ENCODE data around the gene CPZ. TPM values are rescaled to one million over a fixed set of nuclear protein-coding genes. Genes with fewer than 3 reads are reported as not detected.

The CPZ gene
- not detected in 2 replicates for total RNA-seq

DNA sequence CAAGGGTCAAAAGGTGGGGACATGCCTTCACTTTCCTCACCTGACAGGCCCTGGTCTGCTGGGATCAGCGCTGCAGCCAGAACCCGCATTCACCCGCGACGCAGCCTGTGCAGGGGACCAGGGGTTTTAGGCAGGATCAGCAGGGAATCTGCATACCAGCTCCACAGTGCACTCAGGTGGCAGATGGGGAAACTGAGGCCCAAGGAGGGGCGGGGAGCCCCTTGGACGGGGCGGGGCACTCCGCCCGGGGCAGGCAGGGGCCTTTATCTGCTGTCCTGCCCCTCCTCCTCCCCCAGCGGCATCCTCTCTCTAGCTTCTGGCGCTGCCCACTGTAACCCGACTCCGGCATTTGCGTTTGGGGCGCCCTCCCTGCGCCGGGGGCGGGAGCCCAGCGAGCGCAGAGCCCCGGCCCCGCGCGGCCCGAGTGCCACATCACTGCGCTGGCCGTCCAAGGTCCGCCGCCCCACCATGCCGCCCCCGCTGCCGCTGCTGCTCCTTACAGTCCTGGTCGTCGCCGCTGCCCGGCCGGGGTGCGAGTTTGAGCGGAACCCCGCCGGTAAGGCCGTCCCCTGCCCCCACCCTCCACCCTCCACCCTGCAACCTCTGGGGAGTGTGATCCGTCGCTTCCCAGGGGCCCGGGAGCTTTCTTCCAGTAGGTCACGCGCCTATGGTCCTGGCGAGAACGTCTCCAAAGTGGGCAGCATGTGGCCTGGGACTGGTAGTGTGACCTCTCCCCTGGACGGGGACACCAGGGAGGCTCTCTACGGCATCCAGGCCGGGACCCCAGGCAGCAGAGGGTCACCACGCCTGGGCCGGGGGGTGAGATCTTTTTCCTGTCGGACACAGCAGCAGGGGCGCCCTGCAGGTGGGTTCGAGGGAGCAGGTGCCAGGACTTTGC lies at the start of gene CPZ:
CPZ (plus strand) TSS at position 400 of the 898 bp plus-strand sequence; CDS start at position 469, 69 bp downstream.
- H3K9me3 Mint-ChIP-seq = no peaks in the 10 kb centered on the region
- H3K4me1 Mint-ChIP-seq (ENCODE audit: low read depth) = no peaks in the 10 kb centered on the region
- no peak within 1 kb of the TSS for H3K27ac Mint-ChIP-seq
- H3K4me3 Mint-ChIP-seq (ENCODE audit: low read depth) = no peak within 1 kb of the TSS
- H3K27me3 Mint-ChIP-seq (ENCODE audit: low read depth) = peaks cover 17% of the 10 kb centered on the region
- intact Hi-C loops (cut with micrococcal nuclease) = no loop called here
- no peaks in the 10 kb centered on the region for H3K36me3 Mint-ChIP-seq (ENCODE audit: low read depth)
- no peak for DNase-seq (ENCODE audit: low spot score)

DNA sequence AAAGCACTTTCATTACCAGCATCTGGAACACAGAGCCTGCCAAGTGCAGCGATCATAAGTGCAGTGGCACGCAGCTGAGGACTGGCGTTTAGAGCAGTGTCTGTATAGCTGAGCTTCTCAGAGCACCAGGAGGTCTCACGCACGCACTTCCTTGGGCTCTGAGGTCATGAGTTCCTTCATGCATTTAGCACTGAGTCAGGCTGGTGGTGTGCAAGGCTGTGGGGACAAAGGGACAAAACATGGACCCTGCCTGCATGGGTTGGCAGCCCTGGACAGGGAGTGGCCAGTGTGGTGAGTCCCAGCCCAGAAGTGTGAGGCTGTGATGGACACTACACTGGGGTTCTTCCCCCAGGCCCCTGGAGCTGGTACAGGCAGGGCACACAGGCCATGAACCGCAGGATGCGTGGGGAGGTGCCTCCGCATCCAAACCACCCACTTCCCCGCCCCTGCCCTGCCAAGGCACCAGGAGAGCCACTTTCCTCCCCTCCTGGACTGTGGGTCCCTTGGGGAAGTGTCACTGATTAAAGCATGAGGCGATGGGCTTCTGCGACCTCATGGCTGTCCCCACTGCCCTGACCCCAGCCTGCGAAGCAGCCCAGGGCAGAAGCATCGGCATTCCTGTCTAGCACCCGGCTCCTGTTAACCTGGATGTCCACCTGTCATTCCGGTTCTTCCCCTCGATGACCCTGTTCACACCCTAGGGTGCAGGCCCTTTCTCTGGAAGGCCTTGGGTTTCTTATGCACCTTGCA lies 49.6 kb upstream of the CPZ start:
- peaks cover 5% of the 10 kb centered on the region for H3K4me1 Mint-ChIP-seq (ENCODE audit: low read depth)
- DNase-seq (ENCODE audit: low spot score) = no peak
- H3K9me3 Mint-ChIP-seq = no peaks in the 10 kb centered on the region
- no peak overlapping the region for H3K4me3 Mint-ChIP-seq (ENCODE audit: low read depth)
- H3K27me3 Mint-ChIP-seq (ENCODE audit: low read depth) = no peaks in the 10 kb centered on the region
- H3K36me3 Mint-ChIP-seq (ENCODE audit: low read depth) = no peaks in the 10 kb centered on the region
- H3K27ac Mint-ChIP-seq = no peak overlapping the region
- intact Hi-C loops (cut with micrococcal nuclease) = no loop called here

DNA sequence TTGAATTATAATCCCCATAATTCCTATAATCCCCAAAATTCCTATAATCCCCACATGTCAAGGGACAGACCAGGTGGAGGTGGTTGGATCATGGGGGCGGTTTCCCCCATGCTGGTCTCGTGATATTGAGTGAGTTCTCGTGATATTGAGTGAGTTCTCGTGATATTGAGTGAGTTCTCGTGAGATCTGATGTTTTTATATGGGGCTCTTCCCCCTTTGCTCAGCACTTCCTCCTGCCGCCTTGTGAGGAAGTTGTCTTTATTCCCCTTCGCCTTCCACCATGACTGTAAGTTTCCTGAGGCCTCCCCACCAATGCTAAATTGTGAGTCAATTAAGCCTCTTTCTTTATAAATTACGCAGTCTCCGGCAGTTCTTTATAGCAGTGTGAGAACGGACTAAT lies 48.9 kb upstream of the CPZ start:
- Mint-ChIP-seq H3K27ac (no peak overlapping the region), H3K27me3 (ENCODE audit: low read depth) (no peaks in the 10 kb centered on the region), H3K4me1 (ENCODE audit: low read depth) (peaks cover 5% of the 10 kb centered on the region), H3K36me3 (ENCODE audit: low read depth) (no peaks in the 10 kb centered on the region), H3K4me3 (ENCODE audit: low read depth) (no peak overlapping the region), H3K9me3 (no peaks in the 10 kb centered on the region)
- no peak for DNase-seq (ENCODE audit: low spot score)
- intact Hi-C loops (cut with micrococcal nuclease) = no loop called here

GRCh38 chr4:8544282-8544681 lies 48.3 kb upstream of the CPZ start:
- H3K36me3 Mint-ChIP-seq (ENCODE audit: low read depth) = no peaks in the 10 kb centered on the region

GRCh38 chr4:8544741-8545438 lies 47.7 kb upstream of the CPZ start:
- H3K27me3 Mint-ChIP-seq (ENCODE audit: low read depth) = no peaks in the 10 kb centered on the region
- no peak overlapping the region for H3K27ac Mint-ChIP-seq
- intact Hi-C loops (cut with micrococcal nuclease) = loop anchor here (5.0 kb wide), 1 partner anchor 78 kb away; no protein-coding TSS in a partner anchor
- H3K4me1 Mint-ChIP-seq (ENCODE audit: low read depth) = peaks cover 4% of the 10 kb centered on the region
- DNase-seq (ENCODE audit: low spot score) = no peak
- no peak overlapping the region for H3K4me3 Mint-ChIP-seq (ENCODE audit: low read depth)
- no peaks in the 10 kb centered on the region for H3K36me3 Mint-ChIP-seq (ENCODE audit: low read depth)
- no peaks in the 10 kb centered on the region for H3K9me3 Mint-ChIP-seq

More at GRCh38 chr4:8544282-8544681, 48.3 kb upstream of the CPZ start:
- no peaks in the 10 kb centered on the region for H3K9me3 Mint-ChIP-seq
- no peak for DNase-seq (ENCODE audit: low spot score)
- H3K4me1 Mint-ChIP-seq (ENCODE audit: low read depth) = peaks cover 5% of the 10 kb centered on the region
- H3K4me3 Mint-ChIP-seq (ENCODE audit: low read depth) = no peak overlapping the region
- intact Hi-C loops (cut with micrococcal nuclease) = no loop called here
- no peak overlapping the region for H3K27ac Mint-ChIP-seq
- no peaks in the 10 kb centered on the region for H3K27me3 Mint-ChIP-seq (ENCODE audit: low read depth)

- Mint-ChIP-seq H3K36me3 (ENCODE audit: low read depth) (no peaks in the 10 kb centered on the region), H3K9me3 (no peaks in the 10 kb centered on the region), H3K4me1 (ENCODE audit: low read depth) (no peaks in the 10 kb centered on the region), H3K4me3 (ENCODE audit: low read depth) (no peak overlapping the region), H3K27ac (no peak overlapping the region), H3K27me3 (ENCODE audit: low read depth) (no peaks in the 10 kb centered on the region)
- DNase-seq (ENCODE audit: low spot score) = no peak
- intact Hi-C loops (cut with micrococcal nuclease) = loop anchor here (5.0 kb wide), 1 partner anchor 78 kb away; no protein-coding TSS in a partner anchor
These were observed 47.2 kb upstream of the CPZ start for GRCh38 chr4:8545439-8545765.

DNA sequence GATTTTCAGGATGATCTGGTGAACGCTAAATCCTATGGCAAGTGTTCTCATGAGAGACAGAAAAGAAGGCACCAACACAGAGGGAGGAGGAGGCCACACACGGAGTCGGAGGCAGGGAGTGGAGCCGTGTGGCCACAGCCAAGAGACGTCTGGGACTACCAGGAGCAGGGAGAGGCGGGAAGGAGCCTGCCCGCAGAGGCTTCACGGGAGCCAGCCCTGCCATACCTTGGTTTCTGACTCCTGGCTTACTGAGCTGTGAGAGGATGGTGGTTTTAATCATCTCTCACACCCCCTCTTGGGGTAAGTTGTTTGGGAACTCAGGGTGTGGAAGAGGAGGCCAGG lies 45.8 kb upstream of the CPZ start:
- intact Hi-C loops (cut with micrococcal nuclease) = loop anchor here (5.0 kb wide), 1 partner anchor 79 kb away; no protein-coding TSS in a partner anchor
- Mint-ChIP-seq H3K4me1 (ENCODE audit: low read depth) (no peaks in the 10 kb centered on the region), H3K27ac (no peak overlapping the region), H3K36me3 (ENCODE audit: low read depth) (no peaks in the 10 kb centered on the region), H3K9me3 (no peaks in the 10 kb centered on the region), H3K4me3 (ENCODE audit: low read depth) (no peak overlapping the region), H3K27me3 (ENCODE audit: low read depth) (no peaks in the 10 kb centered on the region)
- no peak for DNase-seq (ENCODE audit: low spot score)

DNA sequence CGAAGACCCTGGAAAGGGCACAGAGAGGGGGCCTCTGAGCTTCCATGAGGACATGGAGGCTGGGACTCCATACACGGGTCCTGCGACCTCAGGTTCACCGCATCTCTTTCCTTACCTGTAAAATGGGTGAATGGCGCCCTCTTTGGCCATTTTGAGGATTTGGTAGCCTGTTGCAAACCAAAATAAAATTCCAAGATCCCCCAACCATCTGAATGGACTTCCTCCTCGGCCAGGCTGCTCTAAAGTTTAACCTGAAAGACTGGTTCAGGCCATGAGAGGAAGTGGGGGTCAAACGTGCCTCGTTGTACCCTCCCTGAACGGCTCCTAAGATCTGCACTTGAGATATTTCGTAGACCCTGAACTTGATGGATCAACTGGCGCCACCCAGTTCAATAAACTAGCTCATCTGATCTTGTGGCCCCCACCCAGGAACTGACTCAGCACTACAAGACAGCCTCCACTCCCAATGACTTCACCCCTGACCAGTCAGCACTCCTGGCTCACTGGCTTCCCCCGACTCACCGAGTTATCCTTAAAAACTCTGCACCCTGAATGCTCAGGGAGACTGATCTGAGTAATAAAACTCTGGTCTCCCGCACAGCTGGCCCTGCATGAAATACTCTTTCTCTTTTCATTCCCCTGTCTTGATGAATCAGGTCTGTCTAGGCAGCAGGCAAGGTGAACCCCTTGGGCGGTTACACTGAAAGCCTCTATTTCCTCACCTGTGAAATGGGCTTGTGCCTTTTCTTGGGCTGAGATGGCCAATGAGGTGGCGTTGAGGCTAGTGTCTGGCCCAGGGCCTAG lies 45.3 kb upstream of the CPZ start:
- intact Hi-C loops (cut with micrococcal nuclease) = loop anchor here (5.0 kb wide), 1 partner anchor 80 kb away; no protein-coding TSS in a partner anchor
- no peaks in the 10 kb centered on the region for H3K4me1 Mint-ChIP-seq (ENCODE audit: low read depth)
- H3K36me3 Mint-ChIP-seq (ENCODE audit: low read depth) = no peaks in the 10 kb centered on the region
- H3K4me3 Mint-ChIP-seq (ENCODE audit: low read depth) = no peak overlapping the region
- no peak for DNase-seq (ENCODE audit: low spot score)
- H3K27ac Mint-ChIP-seq = no peak overlapping the region
- no peaks in the 10 kb centered on the region for H3K27me3 Mint-ChIP-seq (ENCODE audit: low read depth)
- H3K9me3 Mint-ChIP-seq = no peaks in the 10 kb centered on the region

DNA sequence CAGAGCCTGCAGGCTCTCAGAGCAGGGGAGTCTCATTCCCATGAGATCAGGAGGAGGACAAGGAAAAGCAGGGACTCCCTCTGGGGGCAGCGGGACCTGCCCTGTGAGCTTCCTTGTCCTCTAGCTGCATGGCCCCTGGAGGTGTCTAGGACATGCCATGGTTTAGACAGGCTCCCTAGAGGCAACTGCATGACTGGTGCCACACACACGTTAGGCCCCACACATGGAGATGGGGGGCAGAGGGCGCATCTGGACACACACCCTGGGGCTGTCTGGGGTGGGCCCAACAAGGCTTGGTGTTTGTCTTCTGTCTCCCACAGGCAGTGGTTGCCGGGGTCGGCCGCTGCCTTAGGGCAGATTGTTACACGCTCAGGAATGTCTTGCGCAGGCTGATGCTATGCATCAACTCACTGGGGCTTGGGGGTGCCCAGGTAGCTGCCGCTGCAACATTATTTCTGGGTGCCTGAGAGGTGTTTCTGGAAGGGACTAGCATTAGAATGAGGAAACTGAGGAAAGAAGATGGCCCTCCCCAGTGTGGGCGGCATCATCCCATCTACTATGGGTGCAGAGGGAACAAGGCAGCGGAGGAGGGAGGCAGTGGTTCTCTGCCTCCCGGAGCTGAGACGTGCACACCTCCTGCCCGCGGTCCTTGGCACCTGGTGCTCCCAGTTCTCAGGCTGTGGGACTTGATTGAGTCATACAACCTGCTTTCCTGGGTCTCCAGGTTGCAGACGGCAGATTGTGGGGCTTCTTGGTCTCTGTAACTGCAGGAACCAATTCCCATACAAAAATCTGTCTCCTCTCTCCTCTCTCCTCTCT lies 44.4 kb upstream of the CPZ start:
- Mint-ChIP-seq H3K27ac (no peak overlapping the region), H3K9me3 (no peaks in the 10 kb centered on the region), H3K36me3 (ENCODE audit: low read depth) (no peaks in the 10 kb centered on the region), H3K4me3 (ENCODE audit: low read depth) (no peak overlapping the region), H3K4me1 (ENCODE audit: low read depth) (no peaks in the 10 kb centered on the region), H3K27me3 (ENCODE audit: low read depth) (no peaks in the 10 kb centered on the region)
- no peak for DNase-seq (ENCODE audit: low spot score)
- intact Hi-C loops (cut with micrococcal nuclease) = loop anchor here (5.0 kb wide), 1 partner anchor 81 kb away; no protein-coding TSS in a partner anchor

GRCh38 chr4:8548731-8549351 lies 43.7 kb upstream of the CPZ start:
- intact Hi-C loops (cut with micrococcal nuclease) = loop anchor here (5.0 kb wide), 1 partner anchor 82 kb away; no protein-coding TSS in a partner anchor
- no peak overlapping the region for H3K4me3 Mint-ChIP-seq (ENCODE audit: low read depth)
- no peaks in the 10 kb centered on the region for H3K4me1 Mint-ChIP-seq (ENCODE audit: low read depth)
- H3K27me3 Mint-ChIP-seq (ENCODE audit: low read depth) = no peaks in the 10 kb centered on the region
- DNase-seq (ENCODE audit: low spot score) = no peak
- H3K36me3 Mint-ChIP-seq (ENCODE audit: low read depth) = no peaks in the 10 kb centered on the region
- no peak overlapping the region for H3K27ac Mint-ChIP-seq
- no peaks in the 10 kb centered on the region for H3K9me3 Mint-ChIP-seq

GRCh38 chr4:8549352-8549931 lies 43.1 kb upstream of the CPZ start:
- Mint-ChIP-seq H3K9me3 (no peaks in the 10 kb centered on the region), H3K27ac (no peak overlapping the region), H3K4me1 (ENCODE audit: low read depth) (no peaks in the 10 kb centered on the region), H3K4me3 (ENCODE audit: low read depth) (no peak overlapping the region), H3K27me3 (ENCODE audit: low read depth) (no peaks in the 10 kb centered on the region), H3K36me3 (ENCODE audit: low read depth) (no peaks in the 10 kb centered on the region)
- intact Hi-C loops (cut with micrococcal nuclease) = loop anchor here (5.0 kb wide), 1 partner anchor 82 kb away; no protein-coding TSS in a partner anchor
- DNase-seq (ENCODE audit: low spot score) = no peak

All from activated T-helper 2 cell treated with anti-CD3 and anti-CD28 coated beads, Interferon-gamma antibody, Interleukin-2, Interleukin-4, amounts not matched to agents 10 μg/mL and 5 μg/mL and 100 μg/mL, durations not matched to agents 14 hours and 24 hours and 36 hours (primary cell).